A673 (cell line): ENCODE measurements around the gene PMS2.

ENCODE experiments used
- EZH2 ChIP-seq: fragments of 200-600 bp; sonication (generic); IDR thresholded peaks from 2 replicates; pipeline ENCODE4 v1.6.1; 2017; ENCODE audit warnings: borderline replicate concordance, low read depth, mild to moderate bottlenecking, mixed read lengths, antibody characterized with exemption, low read length; ENCODE audit not compliant: poor library complexity, severe bottlenecking
- TF ChIP-seq, protein P1 (sequence below): fragments of 300-800, 200-600 bp; sonication (generic); conservative IDR thresholded peaks from 2 replicates; pipeline ENCODE4 v1.5.1; 2017; ENCODE audit warnings: low read depth, mild to moderate bottlenecking, antibody characterized with exemption, low read length, moderate library complexity, mixed read lengths

GRCh38 chr7:6035165-6035564 lies 26.3 kb upstream of the PMS2 start:
- TF ChIP-seq, protein P1, sequence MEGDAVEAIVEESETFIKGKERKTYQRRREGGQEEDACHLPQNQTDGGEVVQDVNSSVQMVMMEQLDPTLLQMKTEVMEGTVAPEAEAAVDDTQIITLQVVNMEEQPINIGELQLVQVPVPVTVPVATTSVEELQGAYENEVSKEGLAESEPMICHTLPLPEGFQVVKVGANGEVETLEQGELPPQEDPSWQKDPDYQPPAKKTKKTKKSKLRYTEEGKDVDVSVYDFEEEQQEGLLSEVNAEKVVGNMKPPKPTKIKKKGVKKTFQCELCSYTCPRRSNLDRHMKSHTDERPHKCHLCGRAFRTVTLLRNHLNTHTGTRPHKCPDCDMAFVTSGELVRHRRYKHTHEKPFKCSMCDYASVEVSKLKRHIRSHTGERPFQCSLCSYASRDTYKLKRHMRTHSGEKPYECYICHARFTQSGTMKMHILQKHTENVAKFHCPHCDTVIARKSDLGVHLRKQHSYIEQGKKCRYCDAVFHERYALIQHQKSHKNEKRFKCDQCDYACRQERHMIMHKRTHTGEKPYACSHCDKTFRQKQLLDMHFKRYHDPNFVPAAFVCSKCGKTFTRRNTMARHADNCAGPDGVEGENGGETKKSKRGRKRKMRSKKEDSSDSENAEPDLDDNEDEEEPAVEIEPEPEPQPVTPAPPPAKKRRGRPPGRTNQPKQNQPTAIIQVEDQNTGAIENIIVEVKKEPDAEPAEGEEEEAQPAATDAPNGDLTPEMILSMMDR, result no peak
- TF ChIP-seq EZH2, result no peak
